ENCODE measurements around the gene STXBP1. TPM values are rescaled to one million over a fixed set of nuclear protein-coding genes. Genes with fewer than 3 reads are reported as not detected.

Gene STXBP1
- total and polyA plus RNA-seq, 2 of the 13 experiments (the other 11 are each of a cell fraction or from before 2014, with no cell fraction given): 2.9 TPM

GRCh38 chr9:127612939-127613582 lies 984 bp downstream of the STXBP1 start:
- peak overlapping the region; percentile 42 for H2AFZ ChIP-seq (ENCODE audit: low read length)
- no TSS peak for BruUV-seq (replicated peaks)
- POLR2A ChIA-PET: no interaction called here
- H3K4me3 ChIP-seq (replicated peaks in 1 of 3; ENCODE audit: insufficient read depth in 1 of 3, low read depth in 2 of 3, low read length in 3 of 3): peak overlapping the region; percentile 73 to 83 (median 76)
- peak; percentile 20 for ATAC-seq
- H3K27me3 ChIP-seq (ENCODE audit: control insufficient read depth in 1 of 2, insufficient read depth in 2 of 2, low read length in 2 of 2): peaks cover 0 to 13% of the 10 kb centered on the region in 2 experiments; a peak in 3 of 5 replicates
- FAIRE-seq: no peak
- intact Hi-C loops (cut with micrococcal nuclease; ENCODE audit: unreplicated experiment) (no loop called here), in situ Hi-C loops (cut with HindIII; ENCODE audit: extremely low pct_ligation_motif_present, low pct_unique_long_range_greater_than_20kb) (no loop called here)
- no peaks in the 10 kb centered on the region for H4K20me1 ChIP-seq (ENCODE audit: insufficient read depth, low read length)
- H3K9ac ChIP-seq (ENCODE audit: insufficient read depth, low read depth, low read length): peak overlapping the region; percentile 52; the same call in 1 of the 2 replicates
- no peaks in the 10 kb centered on the region for H3K36me3 ChIP-seq (replicated peaks in 1 of 2; ENCODE audit: control insufficient read depth in 1 of 2, insufficient read depth in 2 of 2, low read length in 2 of 2)
- CTCF ChIA-PET (ENCODE audit: low intra/inter-chr PET ratio, low total read pairs): interaction anchor here (1.1 kb wide), 1 partner anchor 23 kb away, joined by 4 read pairs; no protein-coding TSS in a partner anchor
- H3K27ac ChIP-seq (ENCODE audit: extremely low read length, insufficient read depth, low read length): no peak overlapping the region
- no peaks in the 10 kb centered on the region for H3K9me3 ChIP-seq (ENCODE audit: low read length)
- 2% methylated on average over 40 of the region's 41 CpGs for WGBS (ENCODE audit: low lambda C conversion rate)
- no peak for DNase-seq (ENCODE audit: low spot score)
- peaks cover 31% of the 10 kb centered on the region for H3K4me1 ChIP-seq (ENCODE audit: insufficient read depth, low read length)
- no peaks in the 10 kb centered on the region for H3K79me2 ChIP-seq (ENCODE audit: insufficient read depth, low read length)
- H3K4me2 ChIP-seq (ENCODE audit: low read depth, low read length): peak overlapping the region; percentile 86
- no peak for TF ChIP-seq ZZZ3 (CRISPR knock-in tag; IDR thresholded peaks at IDR 0.05; ENCODE audit: borderline replicate concordance)
- peak; percentile 19; the same call in 1 of the 2 replicates for TF ChIP-seq ZNF687 (CRISPR knock-in tag; IDR thresholded peaks at IDR 0.05)
- peak; percentile 46; the same call in 1 of the 2 replicates for TF ChIP-seq KDM2A (CRISPR knock-in tag; IDR thresholded peaks at IDR 0.05; ENCODE audit: borderline replicate concordance, low read depth)
- no peak for TF ChIP-seq SSRP1 (CRISPR knock-in tag; IDR thresholded peaks at IDR 0.05)
- peak; percentile 24; the same call in 1 of the 2 replicates for TF ChIP-seq ZNF768 (CRISPR knock-in tag; IDR thresholded peaks at IDR 0.05)
- peak; percentile 44; the same call in 1 of the 2 replicates for TF ChIP-seq NFKB2 (CRISPR knock-in tag; IDR thresholded peaks at IDR 0.05; ENCODE audit: borderline replicate concordance)
- TF ChIP-seq ZNF263 (CRISPR knock-in tag; IDR thresholded peaks at IDR 0.05): peak; percentile 74
- peak; percentile 22; the same call in 1 of the 2 replicates for TF ChIP-seq GABPB1 (CRISPR knock-in tag; IDR thresholded peaks at IDR 0.05)
- TF ChIP-seq ZMYM3 (CRISPR knock-in tag; IDR thresholded peaks at IDR 0.05): peak; percentile 80
- no peak for TF ChIP-seq SRF (IDR thresholded peaks at IDR 0.05; ENCODE audit: low read depth, low read length)
- peak; percentile 74; the same call in 1 of the 2 replicates for TF ChIP-seq KDM1A (CRISPR knock-in tag; IDR thresholded peaks at IDR 0.05)
- TF ChIP-seq ZNF609 (CRISPR knock-in tag; IDR thresholded peaks at IDR 0.05; ENCODE audit: borderline replicate concordance): no peak
- peak; percentile 99 for TF ChIP-seq ZNF121 (CRISPR knock-in tag; IDR thresholded peaks at IDR 0.05)
- 0 out of 2 replicates have a peak, but pooled peaks have one; percentile 28 for TF ChIP-seq ZBTB14 (CRISPR knock-in tag; IDR thresholded peaks at IDR 0.05)
- TF ChIP-seq SAP130 (CRISPR knock-in tag; IDR thresholded peaks at IDR 0.05; ENCODE audit: low read depth): peak; percentile 30

Measured in HepG2 (cell line).